H1 (cell line): Measurements from ENCODE around the gene ARHGAP26. TPM values are rescaled to one million over a fixed set of nuclear protein-coding genes. Genes with fewer than 3 reads are reported as not detected.
A peak's percentile ranks its signal among the peaks of the same experiment; 100 is the strongest.

Source experiments
- CTCF ChIA-PET: fragments of 300-600 bp; sonication (Branson Sonifier 250); formaldehyde crosslinking; loops from one replicate; lab custom pipeline; 2021; ENCODE audit not compliant: partially characterized antibody; lab: Charles Lee
- POLR2A ChIA-PET: fragments of 300-600 bp; sonication (Branson Sonifier 250); formaldehyde crosslinking; loops from one replicate; lab custom pipeline; 2021; ENCODE audit warnings: inconsistent platforms; ENCODE audit not compliant: partially characterized antibody; lab: Charles Lee
- DNase-seq, 2 experiments: peaks; one replicate each; pipeline versions ENCODE4 v3.0.0 to v3.0.0-alpha.2; 2010 to 2022; ENCODE audit warnings: low spot score in 2 of 2, low read depth in 1 of 2, mixed read lengths in 1 of 2
- FAIRE-seq: peaks from 2 replicates; lab custom pipeline; 2011; peaks lifted over from hg19 to GRCh38; lab: Jason Lieb, UNC
- H2AFZ ChIP-seq: 2 replicates; pipeline ENCODE4 v1.8.1; 2012; ENCODE audit warnings: low read length, inconsistent platforms
- H2AK5ac ChIP-seq: 2 replicates; pipeline ENCODE4 v1.6.1; 2013; ENCODE audit warnings: low read depth, low read length
- H2BK120ac ChIP-seq: replicated peaks from 2 replicates; pipeline ENCODE3; 2013; ENCODE audit warnings: low read depth, low read length, inconsistent platforms
- H2BK12ac ChIP-seq: 2 replicates; pipeline ENCODE4 v1.6.1; 2013; ENCODE audit warnings: low read depth, low read length
- H2BK15ac ChIP-seq: 2 replicates; pipeline ENCODE4 v1.6.1; 2013; ENCODE audit warnings: low read length
- H2BK20ac ChIP-seq: 2 replicates; pipeline ENCODE4 v1.6.1; 2013; ENCODE audit warnings: low read length
- H2BK5ac ChIP-seq: 2 replicates; pipeline ENCODE4 v1.6.1; 2013; ENCODE audit warnings: low read depth, low read length
- H3K14ac ChIP-seq: 2 replicates; pipeline ENCODE4 v1.6.1; 2013; ENCODE audit warnings: inconsistent platforms; ENCODE audit not compliant: insufficient read length
- H3K18ac ChIP-seq: 2 replicates; pipeline ENCODE4 v1.6.1; 2013; ENCODE audit warnings: low read length; ENCODE audit errors: extremely low read depth
- H3K23ac ChIP-seq: 2 replicates; pipeline ENCODE4 v1.6.1; 2013; ENCODE audit warnings: inconsistent platforms; ENCODE audit not compliant: insufficient read length
- H3K23me2 ChIP-seq: 2 replicates; pipeline ENCODE4 v1.6.1; 2013; ENCODE audit warnings: low read depth, low read length
- H3K27ac ChIP-seq: 2 replicates; pipeline ENCODE4 v1.6.1; 2011; ENCODE audit warnings: low read depth, low read length, inconsistent platforms
- H3K27me3 ChIP-seq, 4 experiments: replicated peaks in 1 of 4; 1 replicate in 1 of 4; 2 replicates in 3 of 4; pipeline versions ENCODE4 v1.6.1 to v1.8.1; 2011 to 2013; ENCODE audit warnings: low read length in 3 of 4, mild to moderate bottlenecking in 3 of 4, inconsistent platforms in 2 of 4, mixed read lengths in 2 of 4, moderate library complexity in 1 of 4; ENCODE audit not compliant: control insufficient read depth in 3 of 4, insufficient read depth in 3 of 4; ENCODE audit errors: extremely low read depth in 1 of 4
- H3K36me3 ChIP-seq, 4 experiments: 2 replicates each; pipeline versions ENCODE4 v1.6.1 to v1.8.1; 2011 to 2013; ENCODE audit warnings: mild to moderate bottlenecking in 4 of 4, low read length in 3 of 4, moderate library complexity in 2 of 4, control low read depth in 1 of 4, inconsistent platforms in 1 of 4; ENCODE audit not compliant: insufficient read depth in 4 of 4, control insufficient read depth in 2 of 4
- H3K4ac ChIP-seq: replicated peaks from 2 replicates; pipeline ENCODE3; 2013; ENCODE audit warnings: low read length, low read depth, mixed read lengths, inconsistent platforms; ENCODE audit not compliant: insufficient read length
- H3K4me1 ChIP-seq, 4 experiments: replicated peaks in 1 of 4; 1 replicate in 1 of 4; 2 replicates in 3 of 4; pipeline versions ENCODE4 v1.6.1 to v1.8.1; 2011 to 2013; ENCODE audit warnings: low read length in 3 of 4, inconsistent platforms in 2 of 4, mixed read lengths in 1 of 4; ENCODE audit not compliant: insufficient read depth in 4 of 4, control insufficient read depth in 3 of 4
- H3K4me2 ChIP-seq, 2 experiments: 2 replicates each; pipeline versions ENCODE4 v1.6.1 to v1.8.1; 2011 to 2013; ENCODE audit warnings: low read depth in 2 of 2, low read length in 2 of 2, control low read depth in 1 of 2, inconsistent platforms in 1 of 2, mild to moderate bottlenecking in 1 of 2; ENCODE audit not compliant: insufficient read depth in 1 of 2
- H3K4me3 ChIP-seq, 4 experiments: fragments of 200-600, 300-600 bp in 1 of 4; sonication (generic), shearing (Covaris generic), sonication (Bioruptor Twin) in 1 of 4; 2 replicates each; pipeline versions ENCODE4 v1.5.1 to v1.8.1; 2011 to 2016; ENCODE audit warnings: low read length in 4 of 4, low read depth in 3 of 4, control low read depth in 2 of 4, inconsistent platforms in 2 of 4, mild to moderate bottlenecking in 2 of 4, mixed read lengths in 1 of 4, moderate library complexity in 1 of 4; ENCODE audit not compliant: insufficient read depth in 2 of 4; ENCODE audit errors: extremely low read depth in 1 of 4
- H3K56ac ChIP-seq: replicated peaks from 2 replicates; pipeline ENCODE3; 2013; ENCODE audit warnings: low read depth, mild to moderate bottlenecking, mixed read lengths, low read length, inconsistent platforms; ENCODE audit not compliant: insufficient read length
- H3K79me1 ChIP-seq: 2 replicates; pipeline ENCODE4 v1.6.1; 2013; ENCODE audit warnings: low read depth, low read length, control low read depth
- H3K79me2 ChIP-seq, 2 experiments: 2 replicates each; pipeline versions ENCODE4 v1.6.1 to v1.8.1; 2012 to 2013; ENCODE audit warnings: low read length in 2 of 2, mild to moderate bottlenecking in 2 of 2, inconsistent platforms in 1 of 2; ENCODE audit not compliant: insufficient read depth in 2 of 2, control insufficient read depth in 1 of 2
- H3K9ac ChIP-seq, 4 experiments: replicated peaks in 1 of 4; 1 replicate in 1 of 4; 2 replicates in 3 of 4; pipeline versions ENCODE4 v1.6.1 to v1.8.1; 2011 to 2013; ENCODE audit warnings: low read depth in 3 of 4, low read length in 3 of 4, control low read depth in 2 of 4, mild to moderate bottlenecking in 2 of 4, moderate library complexity in 2 of 4, inconsistent platforms in 1 of 4; ENCODE audit errors: extremely low read depth in 1 of 4
- H3K9me3 ChIP-seq, 2 experiments: 2 replicates each; pipeline versions ENCODE4 v1.6.1 to v1.8.1; 2012 to 2013; ENCODE audit warnings: mild to moderate bottlenecking in 2 of 2, moderate library complexity in 2 of 2, control low read depth in 1 of 2, inconsistent platforms in 1 of 2, low read depth in 1 of 2, low read length in 1 of 2, mixed read lengths in 1 of 2; ENCODE audit not compliant: insufficient read depth in 2 of 2
- H4K20me1 ChIP-seq, 2 experiments: replicated peaks in 1 of 2; 2 replicates each; pipeline versions ENCODE3 to v1.8.1; 2011 to 2013; ENCODE audit warnings: inconsistent platforms in 2 of 2, low read length in 2 of 2, mild to moderate bottlenecking in 1 of 2; ENCODE audit not compliant: insufficient read depth in 2 of 2, control insufficient read depth in 1 of 2
- H4K5ac ChIP-seq: 2 replicates; pipeline ENCODE4 v1.6.1; 2013; ENCODE audit warnings: low read length, low read depth, mixed read lengths, inconsistent platforms; ENCODE audit not compliant: insufficient read length
- H4K8ac ChIP-seq: 2 replicates; pipeline ENCODE4 v1.8.0; 2013; ENCODE audit warnings: mild to moderate bottlenecking, moderate library complexity, low read length, inconsistent platforms; ENCODE audit not compliant: insufficient read depth; ENCODE audit errors: extremely low read depth
- H4K91ac ChIP-seq: replicated peaks from 2 replicates; pipeline ENCODE3; 2013; ENCODE audit warnings: low read length, mixed read lengths, inconsistent platforms; ENCODE audit not compliant: insufficient read length
- ASH2L ChIP-seq: fragments of 200-600, 300-600 bp; sonication (generic); IDR thresholded peaks from one replicate; pipeline ENCODE4 v1.7.1; 2017; ENCODE audit warnings: low read length
- BCL11A ChIP-seq, 2 experiments: IDR thresholded peaks; one replicate each; pipeline ENCODE4 v1.6.1; 2011; ENCODE audit warnings: low read depth in 2 of 2, low read length in 2 of 2, mild to moderate bottlenecking in 2 of 2
- E2F6 ChIP-seq: IDR thresholded peaks from 2 replicates; pipeline ENCODE4 v1.6.1; 2012; ENCODE audit warnings: inconsistent platforms
- EZH2 ChIP-seq: fragments of 200-600 bp; sonication (generic); IDR thresholded peaks from 2 replicates; pipeline ENCODE4 v1.7.1; 2012; ENCODE audit warnings: low read depth, mild to moderate bottlenecking, moderate library complexity, low read length, inconsistent platforms; ENCODE audit not compliant: severe bottlenecking
- SRF ChIP-seq: IDR thresholded peaks from 2 replicates; pipeline ENCODE4 v1.6.1; 2011; ENCODE audit warnings: mild to moderate bottlenecking, low read depth, low read length, moderate library complexity
- TAF7 ChIP-seq: optimal IDR thresholded peaks from 2 replicates; pipeline ENCODE3; 2011; ENCODE audit warnings: low read depth, mild to moderate bottlenecking, inconsistent platforms, low read length, moderate library complexity, borderline replicate concordance
- WGBS, 2 experiments: shearing (Covaris generic) in 1 of 2; methylation state at CpG; one replicate each; pipeline versions ENCODE4 v1.1.6 to v1.1.7; 2013 to 2015; ENCODE audit warnings: low lambda C conversion rate in 2 of 2, mixed read lengths in 2 of 2, inconsistent platforms in 1 of 2, low coverage in 1 of 2, missing lambda C conversion rate in 1 of 2; ENCODE audit not compliant: insufficient replicate concordance in 2 of 2, insufficient coverage in 1 of 2, insufficient read length in 1 of 2; ENCODE audit errors: extremely low coverage in 1 of 2, missing lambda C conversion rate in 1 of 2; 5-methylcytosine and 5-hydroxymethylcytosine counted together
- polyA plus RNA-seq, 7 experiments: library from polyadenylated mRNA; depleted of rRNA in 3 of 7; stranded (reverse) in 5 of 7; unstranded in 2 of 7; fragments of >200 nt in 5 of 7; fragments of 200-250 nt in 2 of 7; gene quantifications; 1 replicate in 5 of 7; 2 replicates in 1 of 7; 4 replicates in 1 of 7; pipeline versions ENCODE4 v1.2.1 to v1.2.3, GENCODE V29; 2011 to 2013; ENCODE audit warnings: missing spikeins in 2 of 7, mixed read lengths in 2 of 7
- total RNA-seq: library from RNA; stranded (reverse); fragmentation: NEBNext Ultra II Directional; extraction: Animal tissue kit (Norgen Biotek cat#: 25700); gene quantifications from 2 replicates; pipeline ENCODE4 v1.2.1, GENCODE V29; 2021
- TF ChIP-seq, protein P1 (sequence below): IDR thresholded peaks from 2 replicates; pipeline ENCODE4 v1.6.1; 2011; ENCODE audit warnings: low read length, improper control_type of control experiment

ARHGAP26 gene
- total and polyA plus RNA-seq, 2 of the 8 experiments (the other 6 are each of a cell fraction or from before 2014, with no cell fraction given), result 7.1 to 24.8 TPM

GRCh38 chr5:142767911-142768310 is 2.3 kb upstream of the ARHGAP26 start:
- no peak overlapping the region for H2AFZ ChIP-seq
- no peak overlapping the region; a peak in 1 of 4 replicates for H3K4me2 ChIP-seq
- H3K4me1 ChIP-seq, result peaks cover 0 to 10% (median 5%) of the 10 kb centered on the region in 4 experiments; a peak in 6 of 7 replicates
- no peak overlapping the region for H2BK20ac ChIP-seq
- H3K79me2 ChIP-seq, result peaks cover 0 to 18% of the 10 kb centered on the region in 2 experiments; a peak in 2 of 4 replicates
- H3K27me3 ChIP-seq, result peaks cover 0 to 8% (median 2%) of the 10 kb centered on the region in 4 experiments; a peak in 4 of 7 replicates
- H2BK5ac ChIP-seq, result peak overlapping the region; percentile 58; the same call in 1 of the 2 replicates
- no peak overlapping the region for H3K4ac ChIP-seq
- H3K18ac ChIP-seq, result no peak overlapping the region
- no peak overlapping the region for H4K8ac ChIP-seq
- H3K23ac ChIP-seq, result no peak overlapping the region
- H3K14ac ChIP-seq, result no peak overlapping the region
- CTCF ChIA-PET, result interaction anchor here (1.0 to 10.9 kb wide), 14 partner anchors 14 to 181 kb away, joined by 3 to 99 read pairs (median 8); no protein-coding TSS in a partner anchor
- H2AK5ac ChIP-seq, result no peak overlapping the region
- H2BK12ac ChIP-seq, result 0 out of 2 replicates have a peak overlapping the region, but pooled peaks have one; percentile 28
- no peak overlapping the region for H4K5ac ChIP-seq
- H4K91ac ChIP-seq, result no peak overlapping the region
- WGBS, 2 experiments, result 65% methylated on average over 1 of the region's 1 CpG; no CpG with 5 or more reads in 1 of the 2 experiments
- 0 out of 2 replicates have a peak overlapping the region, but pooled peaks have one; percentile 93 for H2BK15ac ChIP-seq
- DNase-seq, result no peak
- TF ChIP-seq TAF7 (no peak), SRF (peak; percentile 77), EZH2 (no peak), E2F6 (no peak), BCL11A (IDR thresholded peaks at IDR 0.05; ENCODE audit: low read depth in 2 of 2, low read length in 2 of 2) (no peak), ASH2L (no peak)
- TF ChIP-seq, protein P1, sequence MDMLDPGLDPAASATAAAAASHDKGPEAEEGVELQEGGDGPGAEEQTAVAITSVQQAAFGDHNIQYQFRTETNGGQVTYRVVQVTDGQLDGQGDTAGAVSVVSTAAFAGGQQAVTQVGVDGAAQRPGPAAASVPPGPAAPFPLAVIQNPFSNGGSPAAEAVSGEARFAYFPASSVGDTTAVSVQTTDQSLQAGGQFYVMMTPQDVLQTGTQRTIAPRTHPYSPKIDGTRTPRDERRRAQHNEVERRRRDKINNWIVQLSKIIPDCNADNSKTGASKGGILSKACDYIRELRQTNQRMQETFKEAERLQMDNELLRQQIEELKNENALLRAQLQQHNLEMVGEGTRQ, result no peak
- TF ChIP-seq, all 59 proteins: peak for 1
- no peak for FAIRE-seq
- H3K9me3 ChIP-seq, result no peaks in the 10 kb centered on the region
- no peak overlapping the region for H3K56ac ChIP-seq
- H3K36me3 ChIP-seq, result no peaks in the 10 kb centered on the region
- no peak overlapping the region for H3K27ac ChIP-seq
- H3K79me1 ChIP-seq, result no peaks in the 10 kb centered on the region
- H4K20me1 ChIP-seq, result peaks cover 2 to 9% of the 10 kb centered on the region in 2 experiments
- no peak overlapping the region for H3K9ac ChIP-seq
- no peak overlapping the region for H2BK120ac ChIP-seq
- H3K23me2 ChIP-seq, result peaks cover 15% of the 10 kb centered on the region
- no peak overlapping the region for H3K4me3 ChIP-seq
- POLR2A ChIA-PET, result interaction anchor here (0.8 to 4.3 kb wide), 3 partner anchors 10 to 113 kb away, joined by 3 to 16 read pairs (median 3); no protein-coding TSS in a partner anchor
